GM19025 (cell line): ENCODE results near the gene LYRM7.
"Not testable (repeated sequence)": the region's sequence is repeated elsewhere in the genome, so short reads cannot be mapped to it uniquely, and the experiment has no call there.

Experiments
- ATAC-seq: cut with Tn5 transposase; IDR thresholded peaks from one replicate; pipeline ENCODE4 v1.9.1; 2021; ENCODE audit warnings: mild to moderate bottlenecking, low read depth, moderate library complexity; ENCODE audit not compliant: unreplicated experiment

LYRM7 gene

GRCh38 chr5:131171276-131171810, 599 bp downstream of the LYRM7 start:
- no peak for ATAC-seq

DNA sequence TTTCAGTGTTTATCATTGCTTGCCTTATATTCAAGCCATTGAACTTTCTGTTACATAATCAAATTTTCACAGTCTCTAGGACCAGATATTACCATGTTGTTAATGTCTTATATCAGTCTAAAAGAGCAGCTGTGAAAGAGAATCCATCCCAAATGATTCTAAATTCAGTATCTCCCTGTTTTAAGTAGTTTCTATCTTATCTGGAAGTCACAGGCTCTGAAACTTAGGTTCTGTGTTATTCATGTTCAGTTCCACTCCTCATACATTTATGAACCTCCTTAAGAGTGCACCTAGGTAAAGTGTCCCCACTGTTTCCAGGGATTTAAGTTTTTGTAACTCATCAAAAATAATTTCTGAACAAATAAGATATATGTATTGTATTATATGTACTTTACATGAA, 9.7 kb downstream of the LYRM7 start:
- ATAC-seq, result no peak

GRCh38 chr5:131182839-131183238, 12.1 kb downstream of the LYRM7 start:
- ATAC-seq, result no peak

DNA sequence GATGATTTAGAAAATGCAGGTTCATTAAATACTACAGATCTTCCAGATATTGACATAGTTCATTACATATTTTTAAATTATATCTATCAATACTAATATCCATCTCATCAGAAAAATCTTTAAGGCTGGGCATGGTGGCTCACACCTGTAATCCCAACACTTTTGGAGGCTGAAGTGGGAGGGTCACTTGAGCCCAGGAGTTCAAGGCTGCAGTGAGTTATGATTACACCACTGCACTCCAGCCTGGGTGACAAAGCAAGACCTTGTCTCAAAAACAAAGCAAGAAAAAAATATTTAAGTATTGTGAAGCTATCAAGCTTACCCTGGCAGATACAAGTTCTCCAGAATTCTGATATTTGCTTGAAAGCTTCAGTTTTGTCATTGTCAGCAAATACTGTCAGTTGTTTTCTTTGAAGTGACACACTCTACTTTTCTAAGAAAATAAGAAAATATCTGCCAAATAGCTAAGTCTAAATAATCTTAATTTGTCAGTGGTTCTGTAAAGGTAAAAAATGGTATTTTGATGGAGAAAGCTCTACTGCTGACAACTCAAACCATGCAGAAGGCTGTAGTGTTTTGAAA, 14.9 kb downstream of the LYRM7 start:
- ATAC-seq, result no peak

GRCh38 chr5:131186561-131187256, 16.0 kb downstream of the LYRM7 start:
- no peak for ATAC-seq

GRCh38 chr5:131193106-131193505, 22.4 kb downstream of the LYRM7 start:
- no peak for ATAC-seq

DNA sequence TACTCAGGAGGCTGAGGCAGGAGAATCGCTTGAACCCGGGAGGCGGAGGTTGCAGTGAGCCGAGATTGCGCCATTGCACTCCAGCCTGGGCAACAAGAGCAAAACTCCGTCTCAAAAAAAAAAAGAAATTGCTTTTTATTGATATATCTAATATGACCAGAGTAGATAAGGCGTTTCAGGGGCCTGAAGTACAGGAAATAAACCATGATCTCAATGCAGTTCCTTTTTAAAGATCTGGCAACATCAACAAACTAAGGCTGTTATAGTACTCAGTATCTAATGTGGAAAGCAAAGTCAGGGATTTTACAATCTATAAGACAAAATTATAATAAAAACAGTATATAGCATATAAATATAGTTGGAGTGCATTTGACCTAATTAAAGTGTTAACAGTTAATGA, 23.2 kb downstream of the LYRM7 start:
- ATAC-seq, result not testable (repeated sequence)

- no peak for ATAC-seq
Measured at GRCh38 chr5:131194725-131195124, 24.0 kb downstream of the LYRM7 start.

DNA sequence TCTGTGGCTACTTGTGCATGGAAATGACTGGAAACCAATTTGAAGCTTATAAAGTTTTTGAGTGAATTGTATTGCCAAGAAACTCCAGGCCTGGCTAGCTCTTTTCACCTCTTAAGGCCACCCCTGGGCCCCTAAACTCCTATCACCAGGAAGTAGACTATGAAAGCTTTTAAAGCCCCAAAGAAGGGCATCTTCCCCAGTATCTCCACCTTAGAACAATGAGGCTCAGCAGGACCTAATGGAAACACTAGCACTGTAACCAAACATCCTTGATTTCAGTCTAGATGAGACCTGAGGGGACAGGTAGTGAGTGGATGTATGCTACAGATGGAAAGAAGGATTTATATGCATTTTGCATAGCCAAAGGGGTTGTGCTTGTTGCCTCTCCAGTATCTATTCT, 25.0 kb downstream of the LYRM7 start:
- no peak for ATAC-seq

DNA sequence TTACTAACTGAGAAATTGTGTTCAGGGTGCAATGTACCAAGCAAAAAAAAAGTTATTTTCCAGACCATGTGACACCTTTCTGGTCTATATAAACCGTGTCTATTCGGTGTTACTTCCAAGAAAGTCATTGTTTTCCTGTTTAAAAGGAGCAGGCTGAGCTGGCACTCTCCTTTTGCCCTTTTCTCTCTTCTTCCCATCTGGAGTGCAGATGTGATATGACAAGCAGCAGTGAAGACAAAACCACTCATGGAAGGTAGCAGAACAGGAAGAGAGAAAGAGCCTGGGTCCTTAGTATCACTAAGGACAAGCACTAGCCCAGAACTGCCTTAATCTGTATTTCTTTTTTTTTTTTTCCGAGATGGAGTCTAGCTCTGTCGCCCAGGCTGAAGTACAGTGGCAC, 25.6 kb downstream of the LYRM7 start:
- ATAC-seq, result no peak

- ATAC-seq, result no peak
Measured at GRCh38 chr5:131198625-131199024, 27.9 kb downstream of the LYRM7 start.

- ATAC-seq, result no peak
Measured at GRCh38 chr5:131200560-131200959, 29.8 kb downstream of the LYRM7 start.

DNA sequence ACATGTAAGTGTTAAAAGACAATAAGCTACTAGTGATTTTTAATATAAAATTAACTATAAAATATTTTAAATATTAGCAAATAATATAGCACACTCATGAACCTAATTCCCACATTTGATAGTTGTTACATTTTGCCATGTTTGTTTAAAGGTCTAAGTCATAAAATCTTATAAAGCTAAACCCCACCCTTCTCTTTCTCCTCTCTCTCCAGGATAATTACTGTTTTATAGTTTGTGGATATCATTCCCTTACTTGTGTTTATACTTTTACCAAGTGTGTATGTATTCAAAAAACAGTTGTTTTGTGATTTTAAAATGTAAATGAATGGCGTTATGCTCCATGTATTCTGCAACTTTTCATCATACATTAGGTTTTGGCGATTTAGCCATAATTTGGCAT, 34.2 kb downstream of the LYRM7 start:
- ATAC-seq, result no peak

DNA sequence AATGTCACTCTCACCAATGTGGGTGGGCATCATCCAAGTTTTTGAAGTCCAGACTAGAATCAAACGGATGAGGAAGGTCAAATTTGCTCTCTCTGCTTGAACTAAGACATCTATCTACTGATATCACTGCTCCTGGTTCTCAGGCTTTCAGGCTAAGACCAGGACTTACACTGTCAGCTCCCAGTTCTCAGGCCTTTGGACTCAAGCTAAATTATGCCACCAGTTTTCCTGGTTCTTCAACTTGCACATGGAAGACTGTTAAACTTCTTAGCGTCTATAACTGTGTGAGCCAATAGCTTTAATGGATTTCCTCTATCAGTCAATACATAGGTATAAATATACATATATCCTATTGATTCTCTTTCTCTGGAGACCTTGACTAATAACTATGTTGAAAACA, 35.3 kb downstream of the LYRM7 start:
- no peak for ATAC-seq

DNA sequence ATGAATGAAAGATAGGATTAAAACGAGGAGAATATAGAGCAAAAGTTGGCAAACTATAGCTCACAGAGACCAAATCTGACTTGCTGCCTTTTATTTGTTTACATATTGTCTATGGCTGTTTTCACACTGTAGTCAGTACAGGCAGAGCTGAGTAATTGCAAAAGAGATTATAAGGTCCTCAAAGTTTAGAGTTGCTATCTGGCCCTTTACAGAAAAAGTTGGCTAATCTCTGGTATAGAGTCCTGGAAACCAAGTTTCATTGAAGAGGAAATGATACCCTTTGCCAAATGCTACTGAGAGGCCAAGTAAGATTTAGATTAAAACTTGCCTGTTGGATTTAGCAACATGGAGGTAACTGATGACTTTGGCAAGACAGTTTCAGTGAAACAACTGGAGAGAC, 36.0 kb downstream of the LYRM7 start:
- ATAC-seq, result no peak

- no peak for ATAC-seq
Measured at GRCh38 chr5:131209175-131209505, 38.4 kb downstream of the LYRM7 start.

GRCh38 chr5:131209506-131210150, 38.9 kb downstream of the LYRM7 start:
- peak; percentile 75 for ATAC-seq

GRCh38 chr5:131210151-131210510, 39.4 kb downstream of the LYRM7 start:
- ATAC-seq, result no peak

DNA sequence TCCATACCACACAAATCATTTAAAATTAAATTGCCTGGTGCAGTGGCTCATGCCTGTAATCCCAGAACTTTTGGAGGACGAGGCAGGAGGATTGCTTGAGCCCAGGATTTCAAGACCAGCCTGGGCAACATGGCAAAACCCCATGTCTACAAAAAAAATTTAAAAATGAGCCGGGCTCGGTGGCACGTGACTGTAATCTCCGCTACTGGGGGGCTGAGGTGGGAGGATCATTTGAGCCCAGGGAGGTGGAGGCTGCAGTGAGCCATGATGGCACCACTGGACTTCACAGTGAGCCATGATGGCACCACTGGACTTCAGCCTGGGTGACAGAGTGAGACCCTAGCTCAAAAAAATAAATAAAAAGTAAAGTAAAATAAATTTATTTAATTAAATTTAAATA, 40.9 kb downstream of the LYRM7 start:
- ATAC-seq, result no peak

GRCh38 chr5:131212471-131213021, 41.8 kb downstream of the LYRM7 start:
- ATAC-seq, result peak; percentile 40

DNA sequence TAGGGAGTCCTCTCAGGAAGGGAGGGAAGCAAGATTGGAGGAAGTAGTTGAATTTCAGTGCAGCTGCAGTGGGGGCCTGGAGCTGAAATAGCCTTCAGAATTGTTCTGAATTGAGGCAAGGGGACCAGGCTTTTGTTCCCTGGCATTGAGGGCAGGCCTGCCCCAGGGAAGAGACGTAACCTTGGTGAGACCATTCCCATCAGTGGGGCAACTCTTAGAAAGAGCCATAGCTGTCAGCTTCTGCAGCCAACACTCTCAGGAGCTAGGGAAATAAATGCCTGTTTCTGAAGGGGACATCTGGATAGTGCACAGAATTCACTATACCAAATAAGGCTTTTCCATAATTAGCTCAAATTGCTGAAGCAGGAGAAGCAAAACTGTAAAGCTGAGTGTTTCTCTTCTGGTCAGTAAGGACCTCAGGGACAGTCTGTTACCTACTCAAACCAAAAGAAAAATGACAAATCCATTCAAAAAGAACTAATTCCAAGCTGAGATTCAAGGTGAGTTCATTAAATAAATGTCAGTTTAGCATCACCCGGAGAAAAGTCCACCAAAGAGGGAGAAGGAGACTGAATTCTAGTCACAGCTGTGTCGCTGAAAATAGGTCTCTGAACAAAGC, 44.0 kb downstream of the LYRM7 start:
- no peak for ATAC-seq
